Aorta (tissue), 5 donors: ENCODE results near the gene TMEM178B. TPM values are rescaled to one million over a fixed set of nuclear protein-coding genes. Genes with fewer than 3 reads are reported as not detected.

Source experiments
- ATAC-seq: fragments of 200-7000 bp; cut with Tn5 transposase; one replicate; pipeline ENCODE4 v1.9.1; 2022; ENCODE audit warnings: moderate library complexity; ENCODE audit not compliant: low FRiP score
- DNase-seq, 2 donors: peaks; one replicate each; pipeline ENCODE4 v3.0.0-alpha.2; 2020
- H3K27ac ChIP-seq, 2 donors: one replicate each; pipeline ENCODE4 v1.5.1; 2013; ENCODE audit warnings: low read length in 2 of 2, mild to moderate bottlenecking in 2 of 2, moderate library complexity in 2 of 2, control low read depth in 1 of 2, inconsistent platforms in 1 of 2, low read depth in 1 of 2
- H3K27me3 ChIP-seq, 2 donors: one replicate each; pipeline ENCODE4 v1.6.1; 2013; ENCODE audit warnings: control low read depth in 1 of 2, low read length in 1 of 2, mild to moderate bottlenecking in 1 of 2, moderate library complexity in 1 of 2; ENCODE audit not compliant: insufficient read depth in 2 of 2, control insufficient read depth in 1 of 2
- H3K36me3 ChIP-seq, 2 donors: one replicate each; pipeline ENCODE4 v1.6.1; 2013; ENCODE audit warnings: control low read depth in 1 of 2, low read length in 1 of 2, mild to moderate bottlenecking in 1 of 2; ENCODE audit not compliant: insufficient read depth in 2 of 2, control insufficient read depth in 1 of 2
- H3K4me1 ChIP-seq, 2 donors: one replicate each; pipeline ENCODE4 v1.6.1; 2013; ENCODE audit warnings: low read length in 2 of 2, control low read depth in 1 of 2, mild to moderate bottlenecking in 1 of 2, moderate library complexity in 1 of 2; ENCODE audit not compliant: insufficient read depth in 2 of 2, control insufficient read depth in 1 of 2
- H3K4me3 ChIP-seq, 2 donors: one replicate each; pipeline ENCODE4 v1.5.1; 2013; ENCODE audit warnings: low read length in 2 of 2, control low read depth in 1 of 2, mild to moderate bottlenecking in 1 of 2
- H3K9me3 ChIP-seq: one replicate; pipeline ENCODE4 v1.6.1; 2013; ENCODE audit warnings: mild to moderate bottlenecking, low read length; ENCODE audit not compliant: control insufficient read depth
- WGBS, 2 donors: extraction: QIAGEN DNeasy Blood & Tissue Kit; methylation state at CpG; one replicate each; pipeline ENCODE4 v1.1.7; 2013; 5-methylcytosine and 5-hydroxymethylcytosine counted together
- intact Hi-C, 2 donors: fragments of 100-400 bp; cut with DNase I; formaldehyde crosslinking; loops; one replicate each; pipeline versions ENCODE4 v1.14.2 to v1.15.0; 2022
- polyA plus RNA-seq, 2 donors: library from polyadenylated mRNA; stranded (reverse); fragments of 200-250 nt; gene quantifications; one replicate each; pipeline ENCODE4 v1.2.3, GENCODE V29; 2013
- total RNA-seq, 2 donors: library from RNA; stranded (reverse); fragmentation: NEBNext Ultra II Directional; extraction: Animal tissue kit (Norgen Biotek cat#: 25700); gene quantifications; one replicate each; pipeline ENCODE4 v1.2.1, GENCODE V29; 2021
- donor health status: healthy with polysubstance abuse.
- donor health status: Bipolar disorder and iron deficiency.
- donor health status: DM: no; HTN: no; CAD: no.
- donor health status: DM: no; HTN: no; CAD: no.
- donor health status: DM: yes; HTN: yes; CAD: no.

TMEM178B gene
- total and polyA plus RNA-seq, 4 donors: 0.05 to 0.42 (median 0.19) TPM

DNA sequence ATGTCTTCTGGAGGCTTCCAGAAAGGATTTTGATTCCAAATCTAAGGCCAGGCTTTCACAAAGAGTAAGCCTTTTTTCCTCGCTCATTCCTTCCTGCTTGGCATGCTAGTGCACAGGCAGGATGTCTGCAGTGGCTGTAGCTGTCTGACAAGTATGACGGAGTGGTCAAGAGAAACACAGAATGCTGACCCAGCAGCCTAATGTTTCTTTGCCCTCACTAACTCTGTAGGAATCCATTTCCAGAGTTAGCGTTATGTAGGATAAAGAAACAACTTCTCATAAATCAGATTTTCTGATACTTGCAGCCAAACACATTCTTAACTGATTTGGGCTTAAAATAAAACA lies 286.5 kb downstream of the TMEM178B start:
- Histone ChIP-seq H3K4me3 (no peak overlapping the region), H3K36me3 (no peaks in the 10 kb centered on the region), H3K9me3 (no peaks in the 10 kb centered on the region), H3K27ac (no peak overlapping the region), H3K27me3 (no peaks in the 10 kb centered on the region), H3K4me1 (no peaks in the 10 kb centered on the region)
- intact Hi-C loops: no loop called here
- 25 to 32% methylated on average over 3 of the region's 3 CpGs for WGBS, 2 donors
- ATAC-seq: no peak
- no peak for DNase-seq

DNA sequence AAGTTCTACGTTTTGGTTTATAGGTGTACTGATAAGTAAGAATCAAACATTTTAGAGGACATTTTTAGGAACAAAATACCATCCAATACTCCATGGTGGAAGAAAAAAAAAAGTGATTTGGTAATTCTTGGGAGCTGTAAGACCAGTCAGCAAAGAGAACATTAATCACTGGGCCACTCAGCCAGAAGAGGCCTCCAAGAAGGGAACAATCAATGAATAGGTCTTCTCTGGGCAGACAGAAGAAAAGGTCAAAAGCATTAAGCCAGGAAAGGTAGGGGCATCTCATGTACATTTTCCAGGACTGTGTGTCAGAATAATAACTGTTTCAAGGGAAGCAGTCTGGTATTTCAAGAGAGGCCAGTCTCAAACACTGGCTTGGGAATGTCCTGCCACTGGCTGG lies 286.9 kb downstream of the TMEM178B start:
- no peak for DNase-seq
- Histone ChIP-seq H3K27me3 (peaks cover 0 to under 1% of the 10 kb centered on the region in 2 donors), H3K9me3 (no peaks in the 10 kb centered on the region), H3K27ac (no peak overlapping the region), H3K4me1 (no peaks in the 10 kb centered on the region), H3K36me3 (no peaks in the 10 kb centered on the region), H3K4me3 (no peak overlapping the region)
- intact Hi-C loops: no loop called here
- no peak for ATAC-seq
- 3 to 15% methylated on average over 1 of the region's 1 CpG for WGBS, 2 donors

DNA sequence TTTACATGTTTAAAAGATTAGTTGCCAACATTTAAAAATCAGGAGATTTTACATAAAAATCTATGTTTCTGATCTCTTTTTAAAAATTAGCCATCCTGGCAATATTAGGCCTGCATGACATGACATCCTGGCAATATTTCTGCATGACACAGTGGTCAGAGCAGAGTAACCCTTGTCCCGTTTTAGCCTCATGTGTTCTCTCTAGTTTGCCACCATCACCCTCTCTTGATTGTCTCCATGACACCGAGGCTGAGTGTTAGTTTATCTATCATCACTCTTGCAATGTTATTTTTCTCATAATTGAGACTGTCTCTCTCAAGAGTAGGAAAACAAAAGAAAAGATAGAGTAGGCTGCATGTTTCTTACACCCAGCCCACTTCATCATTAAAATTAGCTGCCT lies 287.6 kb downstream of the TMEM178B start:
- DNase-seq (no peak), ATAC-seq (no peak)
- 24 to 31% methylated on average over 2 of the region's 2 CpGs for WGBS, 2 donors
- no peak overlapping the region for H3K4me3 ChIP-seq
- H3K4me1 ChIP-seq: peaks cover 0 to 2% of the 10 kb centered on the region in 2 donors
- H3K36me3 ChIP-seq: no peaks in the 10 kb centered on the region
- no peak overlapping the region for H3K27ac ChIP-seq
- no peaks in the 10 kb centered on the region for H3K9me3 ChIP-seq
- peaks cover 0 to 2% of the 10 kb centered on the region in 2 donors for H3K27me3 ChIP-seq
- intact Hi-C loops: no loop called here

- no peaks in the 10 kb centered on the region for H3K36me3 ChIP-seq
- H3K27me3 ChIP-seq: peaks cover 0 to 2% of the 10 kb centered on the region in 2 donors
- H3K4me1 ChIP-seq: peaks cover 0 to 2% of the 10 kb centered on the region in 2 donors
- no peaks in the 10 kb centered on the region for H3K9me3 ChIP-seq
- intact Hi-C loops: no loop called here
- no peak overlapping the region for H3K27ac ChIP-seq
- WGBS, 2 donors: 79 to 81% methylated on average over 4 of the region's 4 CpGs
- no peak overlapping the region for H3K4me3 ChIP-seq
- ATAC-seq (no peak), DNase-seq (no peak)
Observed at GRCh38 chr7:141361960-141362359, 288.1 kb downstream of the TMEM178B start.

- Histone ChIP-seq H3K36me3 (no peaks in the 10 kb centered on the region), H3K27ac (no peak overlapping the region), H3K4me1 (peaks cover 0 to 2% of the 10 kb centered on the region in 2 donors), H3K27me3 (peaks cover 0 to 2% of the 10 kb centered on the region in 2 donors), H3K4me3 (no peak overlapping the region), H3K9me3 (no peaks in the 10 kb centered on the region)
- DNase-seq (no peak), ATAC-seq (no peak)
- 39 to 48% methylated on average over 13 of the region's 13 CpGs for WGBS, 2 donors
- intact Hi-C loops: no loop called here
Observed at GRCh38 chr7:141362580-141363435, 288.9 kb downstream of the TMEM178B start.

DNA sequence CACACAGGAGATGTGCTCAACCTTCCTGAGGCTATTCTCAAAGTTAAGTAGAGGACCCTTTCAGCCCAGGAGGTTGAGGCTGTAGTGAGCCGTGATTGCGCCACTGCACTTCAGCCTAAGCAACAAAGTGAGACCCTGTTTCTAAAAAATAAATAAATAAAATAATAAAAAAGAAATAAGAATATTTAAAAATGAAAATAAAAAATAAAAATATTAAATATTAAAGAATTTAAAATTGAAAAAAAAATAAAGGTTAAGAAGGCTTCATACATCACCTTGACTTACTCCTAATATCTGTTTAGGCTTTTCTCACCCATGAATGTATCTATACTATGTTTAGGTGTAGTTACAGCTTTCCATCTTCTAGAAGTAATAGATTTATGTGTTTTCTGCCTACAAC lies 289.9 kb downstream of the TMEM178B start:
- DNase-seq: no peak
- peaks cover 0 to 2% of the 10 kb centered on the region in 2 donors for H3K4me1 ChIP-seq
- no peak overlapping the region for H3K27ac ChIP-seq
- peaks cover 0 to 2% of the 10 kb centered on the region in 2 donors for H3K27me3 ChIP-seq
- no peak overlapping the region for H3K4me3 ChIP-seq
- 97 to 100% methylated on average over 2 of the region's 2 CpGs for WGBS, 2 donors
- no peak for ATAC-seq
- no peaks in the 10 kb centered on the region for H3K9me3 ChIP-seq
- H3K36me3 ChIP-seq: no peaks in the 10 kb centered on the region
- intact Hi-C loops: no loop called here

DNA sequence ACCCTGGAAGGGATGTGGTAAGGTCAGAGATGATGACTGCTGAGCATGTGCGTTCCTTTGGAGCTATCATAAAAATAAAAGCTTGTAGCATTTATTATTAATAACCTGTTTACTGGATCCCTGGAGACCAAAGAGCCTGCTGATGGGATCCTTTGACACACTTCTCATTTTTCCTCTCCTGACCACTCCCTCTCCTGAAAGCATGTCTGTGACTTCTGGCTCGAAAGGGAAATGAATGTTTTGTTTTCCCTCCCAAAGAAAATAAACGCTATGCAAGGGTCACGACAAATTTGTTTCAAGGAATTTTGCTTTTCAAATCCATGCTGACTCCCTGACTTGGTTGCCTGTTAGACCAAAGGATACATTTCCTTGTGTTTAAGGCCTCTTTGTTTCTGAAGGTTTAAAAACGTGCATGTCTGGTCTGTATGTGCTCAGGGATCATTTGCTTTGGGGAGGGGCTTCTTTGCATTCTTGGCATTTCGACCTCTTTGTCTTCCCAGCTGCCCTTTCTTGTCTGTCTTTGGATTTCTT lies 292.3 kb downstream of the TMEM178B start:
- Histone ChIP-seq H3K4me3 (no peak overlapping the region), H3K9me3 (no peaks in the 10 kb centered on the region), H3K4me1 (peaks cover 0 to 2% of the 10 kb centered on the region in 2 donors), H3K36me3 (no peaks in the 10 kb centered on the region), H3K27me3 (peaks cover 0 to 2% of the 10 kb centered on the region in 2 donors), H3K27ac (no peak overlapping the region)
- intact Hi-C loops: no loop called here
- WGBS, 2 donors: 8 to 12% methylated on average over 6 of the region's 6 CpGs
- DNase-seq: no peak
- ATAC-seq: no peak

GRCh38 chr7:141369422-141369821 lies 295.6 kb downstream of the TMEM178B start:
- H3K4me3 ChIP-seq: no peak overlapping the region
- DNase-seq (no peak), ATAC-seq (no peak)
- WGBS, 2 donors: 10 to 13% methylated on average over 4 of the region's 4 CpGs
- peaks cover 0 to 2% of the 10 kb centered on the region in 2 donors for H3K27me3 ChIP-seq
- no peaks in the 10 kb centered on the region for H3K36me3 ChIP-seq
- intact Hi-C loops: no loop called here
- peaks cover 0 to 2% of the 10 kb centered on the region in 2 donors for H3K4me1 ChIP-seq
- no peak overlapping the region for H3K27ac ChIP-seq
- H3K9me3 ChIP-seq: no peaks in the 10 kb centered on the region

- Histone ChIP-seq H3K27ac (no peak overlapping the region), H3K27me3 (peaks cover 0 to 2% of the 10 kb centered on the region in 2 donors), H3K36me3 (no peaks in the 10 kb centered on the region), H3K4me1 (peaks cover 0 to 2% of the 10 kb centered on the region in 2 donors), H3K4me3 (no peak overlapping the region), H3K9me3 (no peaks in the 10 kb centered on the region)
- DNase-seq (no peak), ATAC-seq (no peak)
- intact Hi-C loops: no loop called here
- WGBS, 2 donors: 77 to 80% methylated on average over 5 of the region's 5 CpGs
Observed at GRCh38 chr7:141370178-141370577, 296.3 kb downstream of the TMEM178B start.
